CD14-positive monocyte (primary cell): ENCODE data around the gene CTPS1. TPM values are rescaled to one million over a fixed set of nuclear protein-coding genes. Genes with fewer than 3 reads are reported as not detected.

ENCODE experiments used
- DNase-seq, 3 donors: peaks; one replicate each; pipeline ENCODE4 v3.0.0-alpha.2; 2011 to 2022
- H2AFZ ChIP-seq: 2 replicates; pipeline ENCODE4 v1.6.0; 2012; ENCODE audit warnings: mild to moderate bottlenecking, low read depth, low read length, inconsistent platforms; ENCODE audit not compliant: insufficient read depth, poor library complexity, severe bottlenecking
- H3K27ac ChIP-seq, 2 donors: 1 replicate in 1 of 2; 2 replicates in 1 of 2; pipeline ENCODE4 v1.5.1; 2012 to 2013; ENCODE audit warnings: low read length in 2 of 2, control low read depth in 1 of 2, inconsistent platforms in 1 of 2, low read depth in 1 of 2, mild to moderate bottlenecking in 1 of 2
- H3K27me3 ChIP-seq, 2 donors: one replicate each; pipeline versions ENCODE4 v1.6.0 to v1.6.1; 2011 to 2013; ENCODE audit warnings: low read length in 2 of 2; ENCODE audit not compliant: control insufficient read depth in 2 of 2, insufficient read depth in 2 of 2
- H3K36me3 ChIP-seq, 2 donors: replicated peaks in 1 of 2; 1 replicate in 1 of 2; 2 replicates in 1 of 2; pipeline versions ENCODE4 v1.5.1 to v1.6.1; 2012 to 2013; ENCODE audit warnings: low read length in 2 of 2, control low read depth in 1 of 2, inconsistent platforms in 1 of 2, mild to moderate bottlenecking in 1 of 2; ENCODE audit not compliant: insufficient read depth in 2 of 2, control insufficient read depth in 1 of 2
- H3K4me1 ChIP-seq, 2 donors: 1 replicate in 1 of 2; 2 replicates in 1 of 2; pipeline versions ENCODE4 v1.5.1 to v1.6.1; 2012 to 2013; ENCODE audit warnings: low read length in 2 of 2, control low read depth in 1 of 2, inconsistent platforms in 1 of 2, mild to moderate bottlenecking in 1 of 2, moderate library complexity in 1 of 2; ENCODE audit not compliant: insufficient read depth in 2 of 2, control insufficient read depth in 1 of 2
- H3K4me2 ChIP-seq: replicated peaks from 2 replicates; pipeline ENCODE3; 2012; ENCODE audit warnings: low read length, moderate library complexity, mild to moderate bottlenecking; ENCODE audit not compliant: poor library complexity, severe bottlenecking; ENCODE audit errors: extremely low read depth
- H3K4me3 ChIP-seq, 3 experiments: fragments of 200-600 bp in 1 of 3; sonication (generic) in 1 of 3; replicated peaks in 1 of 3; 1 replicate in 2 of 3; 2 replicates in 1 of 3; pipeline ENCODE4 v1.5.1; 2011 to 2013; ENCODE audit warnings: low read length in 3 of 3, mild to moderate bottlenecking in 3 of 3, control low read depth in 2 of 3, low read depth in 2 of 3, inconsistent platforms in 1 of 3, moderate library complexity in 1 of 3
- H3K79me2 ChIP-seq: 2 replicates; pipeline ENCODE4 v1.6.0; 2012; ENCODE audit warnings: mild to moderate bottlenecking, control low read depth, inconsistent platforms, low read length, moderate library complexity; ENCODE audit not compliant: insufficient read depth
- H3K9ac ChIP-seq: 2 replicates; pipeline ENCODE4 v1.6.0; 2017; ENCODE audit warnings: low read length, mild to moderate bottlenecking; ENCODE audit not compliant: insufficient read depth, poor library complexity, severe bottlenecking
- H3K9me3 ChIP-seq, 2 donors: replicated peaks in 1 of 2; 1 replicate in 1 of 2; 2 replicates in 1 of 2; pipeline versions ENCODE4 v1.5.1 to v1.6.1; 2012 to 2013; ENCODE audit warnings: low read length in 2 of 2, control low read depth in 1 of 2; ENCODE audit not compliant: control insufficient read depth in 1 of 2, insufficient read depth in 1 of 2
- H4K20me1 ChIP-seq: 2 replicates; pipeline ENCODE4 v1.6.0; 2012; ENCODE audit warnings: mild to moderate bottlenecking, low read length, control low read depth, moderate library complexity; ENCODE audit not compliant: insufficient read depth
- H3K27ac Mint-ChIP-seq, 7 donors: one replicate each; pipeline ENCODE4 v1.8.0; 2020; ENCODE audit warnings: mild to moderate bottlenecking in 7 of 7, mixed read lengths in 7 of 7, moderate library complexity in 6 of 7, inconsistent platforms in 2 of 7
- H3K27me3 Mint-ChIP-seq, 3 donors: one replicate each; pipeline ENCODE4 v1.8.0; 2021 to 2022; ENCODE audit warnings: low read depth in 3 of 3, mild to moderate bottlenecking in 3 of 3, mixed read lengths in 3 of 3, moderate library complexity in 3 of 3, inconsistent platforms in 1 of 3
- H3K36me3 Mint-ChIP-seq, 2 donors: one replicate each; pipeline ENCODE4 v1.8.0; 2020; ENCODE audit warnings: mixed read lengths in 2 of 2, inconsistent platforms in 1 of 2, mild to moderate bottlenecking in 1 of 2
- H3K4me1 Mint-ChIP-seq: one replicate; pipeline ENCODE4 v1.8.0; 2020; ENCODE audit warnings: mild to moderate bottlenecking, mixed read lengths
- H3K4me3 Mint-ChIP-seq, 2 donors: one replicate each; pipeline ENCODE4 v1.8.0; 2020; ENCODE audit warnings: mild to moderate bottlenecking in 2 of 2, mixed read lengths in 2 of 2, moderate library complexity in 1 of 2
- H3K9me3 Mint-ChIP-seq, 7 donors: one replicate each; pipeline ENCODE4 v1.8.0; 2020 to 2022; ENCODE audit warnings: mixed read lengths in 7 of 7, mild to moderate bottlenecking in 6 of 7, moderate library complexity in 6 of 7, inconsistent platforms in 2 of 7
- WGBS: methylation state at CpG from one replicate; pipeline ENCODE4 v1.1.5; 2013; ENCODE audit warnings: missing lambda C conversion rate; ENCODE audit not compliant: insufficient coverage; 5-methylcytosine and 5-hydroxymethylcytosine counted together
- intact Hi-C, 2 donors: fragments of 100-400 bp; cut with micrococcal nuclease; formaldehyde crosslinking; loops; one replicate each; pipeline versions ENCODE4 v1.15.0 to v1.15.1; 2023
- polyA plus RNA-seq, 3 donors: library from polyadenylated mRNA; depleted of rRNA in 1 of 3; unstranded in 2 of 3; stranded (reverse) in 1 of 3; fragments of 300-500 nt in 2 of 3; fragments of >200 nt in 1 of 3; fragmentation: Illumina TruSeq in 2 of 3; gene quantifications; 1 replicate in 2 of 3; 2 replicates in 1 of 3; pipeline ENCODE4 v1.2.3, GENCODE V29; 2012 to 2021
- TF ChIP-seq, protein P1 (sequence below): fragments of 200-600 bp; IDR thresholded peaks from one replicate; pipeline ENCODE4 v1.8.0; 2022; ENCODE audit warnings: antibody characterized with exemption, mild to moderate bottlenecking

CTPS1 gene
- polyA plus RNA-seq, 3 donors = 5.3 to 8.6 (median 6.0) TPM

DNA sequence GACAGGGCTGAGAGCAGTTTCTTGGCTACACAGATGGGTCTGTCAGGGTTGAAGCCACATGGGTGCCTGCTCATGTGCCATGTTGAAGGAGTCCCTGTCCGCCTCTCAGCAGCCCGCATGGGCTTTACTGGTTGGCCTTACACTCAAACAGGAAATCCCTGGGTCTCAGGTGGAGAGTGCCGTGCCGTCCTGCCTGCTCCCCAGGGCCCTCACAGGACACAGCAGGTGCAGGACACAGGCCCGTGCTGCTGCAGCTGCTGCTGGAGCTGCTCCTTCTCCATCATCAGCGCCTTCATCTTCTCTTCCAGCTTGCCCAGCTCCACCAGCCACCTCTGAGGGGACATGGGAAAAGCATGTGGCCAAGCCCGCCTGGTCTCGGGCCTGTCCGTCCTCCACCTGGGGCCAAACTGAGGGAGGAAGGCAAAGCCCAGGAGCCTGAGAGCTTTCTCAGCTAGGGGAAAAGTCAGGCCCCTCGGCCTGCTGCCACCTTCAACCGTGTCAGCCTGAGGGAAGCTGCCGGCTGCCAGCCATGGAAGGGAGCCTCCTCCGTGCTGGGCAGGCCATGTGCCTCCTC, 36.5 kb downstream of the CTPS1 start:
- peak overlapping the region in 2 of 7 donors; percentile 13 to 64 for H3K27ac Mint-ChIP-seq
- Histone ChIP-seq H3K9ac (no peak overlapping the region), H3K36me3 (peaks cover 23 to 49% of the 10 kb centered on the region in 2 donors), H2AFZ (no peak overlapping the region), H3K9me3 (no peaks in the 10 kb centered on the region), H3K27me3 (no peaks in the 10 kb centered on the region), H3K4me2 (no peak overlapping the region), H3K27ac (no peak overlapping the region), H3K4me3 (no peak overlapping the region), H4K20me1 (no peaks in the 10 kb centered on the region), H3K4me1 (peaks cover 9 to 10% of the 10 kb centered on the region in 2 donors), H3K79me2 (no peaks in the 10 kb centered on the region)
- H3K9me3 Mint-ChIP-seq = no peaks in the 10 kb centered on the region
- peaks cover 10% of the 10 kb centered on the region for H3K4me1 Mint-ChIP-seq
- H3K36me3 Mint-ChIP-seq = peaks cover 46 to 61% of the 10 kb centered on the region in 2 donors
- WGBS = 88% methylated on average over 13 of the region's 13 CpGs
- peaks cover 0 to 1% (median 0%) of the 10 kb centered on the region in 3 donors for H3K27me3 Mint-ChIP-seq
- intact Hi-C loops = no loop called here
- DNase-seq = no peak
- H3K4me3 Mint-ChIP-seq = no peak overlapping the region
- TF ChIP-seq, protein P1, sequence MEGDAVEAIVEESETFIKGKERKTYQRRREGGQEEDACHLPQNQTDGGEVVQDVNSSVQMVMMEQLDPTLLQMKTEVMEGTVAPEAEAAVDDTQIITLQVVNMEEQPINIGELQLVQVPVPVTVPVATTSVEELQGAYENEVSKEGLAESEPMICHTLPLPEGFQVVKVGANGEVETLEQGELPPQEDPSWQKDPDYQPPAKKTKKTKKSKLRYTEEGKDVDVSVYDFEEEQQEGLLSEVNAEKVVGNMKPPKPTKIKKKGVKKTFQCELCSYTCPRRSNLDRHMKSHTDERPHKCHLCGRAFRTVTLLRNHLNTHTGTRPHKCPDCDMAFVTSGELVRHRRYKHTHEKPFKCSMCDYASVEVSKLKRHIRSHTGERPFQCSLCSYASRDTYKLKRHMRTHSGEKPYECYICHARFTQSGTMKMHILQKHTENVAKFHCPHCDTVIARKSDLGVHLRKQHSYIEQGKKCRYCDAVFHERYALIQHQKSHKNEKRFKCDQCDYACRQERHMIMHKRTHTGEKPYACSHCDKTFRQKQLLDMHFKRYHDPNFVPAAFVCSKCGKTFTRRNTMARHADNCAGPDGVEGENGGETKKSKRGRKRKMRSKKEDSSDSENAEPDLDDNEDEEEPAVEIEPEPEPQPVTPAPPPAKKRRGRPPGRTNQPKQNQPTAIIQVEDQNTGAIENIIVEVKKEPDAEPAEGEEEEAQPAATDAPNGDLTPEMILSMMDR = no peak

DNA sequence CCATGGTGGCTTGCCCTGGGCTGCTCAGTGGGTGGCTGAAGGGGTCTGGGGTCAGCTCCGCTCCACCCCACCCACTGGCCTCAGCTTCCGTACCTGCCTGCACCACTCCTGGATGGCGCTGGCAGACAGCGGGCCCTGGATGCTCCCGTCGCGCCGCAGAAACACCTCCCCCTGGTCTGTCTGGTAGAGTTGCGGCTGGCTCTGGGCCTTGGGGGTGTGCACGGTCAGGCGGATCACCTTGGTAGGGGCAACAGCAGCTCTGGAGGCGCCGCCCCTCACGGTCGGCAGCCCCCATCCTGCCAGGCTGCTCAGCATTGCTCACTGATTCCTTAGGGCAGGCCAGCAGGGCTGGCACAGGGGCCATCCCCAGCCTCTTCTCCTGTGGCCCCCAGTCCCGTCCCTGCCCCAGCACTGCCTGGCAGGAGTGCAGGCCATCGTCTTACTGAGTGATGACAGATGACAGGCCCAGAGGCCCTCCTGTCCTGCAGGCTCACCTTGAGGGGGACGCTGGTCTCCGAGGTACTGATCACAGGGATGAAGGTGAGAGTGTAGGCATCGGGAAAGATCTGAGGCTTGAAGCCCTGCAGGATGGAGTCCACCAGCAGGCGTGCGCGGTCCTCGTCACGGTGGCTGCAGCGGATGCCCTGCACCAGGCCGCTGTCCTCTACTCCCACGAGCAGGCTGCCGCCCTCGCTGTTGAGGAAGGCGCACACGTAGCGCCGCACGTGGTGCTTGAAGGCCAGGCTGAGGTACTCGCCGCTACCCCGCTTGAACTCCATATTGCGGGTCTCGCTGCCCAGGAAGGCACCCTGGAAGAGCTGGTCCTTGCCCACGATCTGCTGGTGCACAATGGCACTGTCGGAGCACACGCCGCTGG, 37.9 kb downstream of the CTPS1 start:
- Mint-ChIP-seq H3K4me3 (no peak overlapping the region), H3K36me3 (peaks cover 34 to 49% of the 10 kb centered on the region in 2 donors), H3K27me3 (no peaks in the 10 kb centered on the region), H3K27ac (no peak overlapping the region), H3K9me3 (no peaks in the 10 kb centered on the region), H3K4me1 (peaks cover 10% of the 10 kb centered on the region)
- no peaks in the 10 kb centered on the region for H4K20me1 ChIP-seq
- peaks cover 9 to 10% of the 10 kb centered on the region in 2 donors for H3K4me1 ChIP-seq
- H3K36me3 ChIP-seq = peaks cover 10 to 35% of the 10 kb centered on the region in 2 donors
- no peak overlapping the region for H3K27ac ChIP-seq
- H3K4me2 ChIP-seq = no peak overlapping the region
- H3K9me3 ChIP-seq = no peaks in the 10 kb centered on the region
- WGBS = 98% methylated on average over 38 of the region's 44 CpGs
- H3K4me3 ChIP-seq = no peak overlapping the region
- H3K79me2 ChIP-seq = no peaks in the 10 kb centered on the region
- H2AFZ ChIP-seq = no peak overlapping the region
- H3K9ac ChIP-seq = no peak overlapping the region
- intact Hi-C loops = no loop called here
- H3K27me3 ChIP-seq = no peaks in the 10 kb centered on the region
- no peak for DNase-seq
- TF ChIP-seq, protein P1 = no peak
